HAP-1 (cell line): ENCODE results near the gene B9D2.
A peak's percentile ranks its signal among the peaks of the same experiment; 100 is the strongest.
"Not testable (repeated sequence)": the region's sequence is repeated elsewhere in the genome, so short reads cannot be mapped to it uniquely, and the experiment has no call there.

ENCODE experiments used
- DNase-seq, 2 experiments: peaks; one replicate each; pipeline ENCODE4 v3.0.0-alpha.2; 2016 to 2020; ENCODE audit warnings: low spot score in 2 of 2
- H3K27me3 ChIP-seq: fragments of 250-450 bp; sonication (Bioruptor Pico); 2 replicates; pipeline ENCODE4 v1.5.1; 2020; ENCODE audit warnings: low read depth, mild to moderate bottlenecking, moderate library complexity
- H3K36me3 ChIP-seq: fragments of 250-450 bp; sonication (Bioruptor Pico); replicated peaks from 2 replicates; pipeline ENCODE4 v1.5.1; 2020; ENCODE audit warnings: mild to moderate bottlenecking
- H3K4me1 ChIP-seq: fragments of 250-450 bp; sonication (Bioruptor Pico); 2 replicates; pipeline ENCODE4 v1.5.1; 2020; ENCODE audit warnings: mild to moderate bottlenecking
- H3K4me3 ChIP-seq: fragments of 250-450 bp; sonication (Bioruptor Pico); 2 replicates; pipeline ENCODE4 v1.5.1; 2020; ENCODE audit warnings: mild to moderate bottlenecking, moderate library complexity
- H3K9me3 ChIP-seq: fragments of 250-450 bp; sonication (Bioruptor Pico); 2 replicates; pipeline ENCODE4 v1.5.1; 2020; ENCODE audit warnings: mild to moderate bottlenecking, moderate library complexity
- in situ Hi-C: fragments of 300-500 bp; cut with MboI; formaldehyde crosslinking; loops from 3 replicates; pipeline ENCODE4 v1.14.3; 2020; ENCODE audit warnings: low sequenced_read_pairs, inconsistent platforms, mixed read lengths

Gene B9D2

DNA sequence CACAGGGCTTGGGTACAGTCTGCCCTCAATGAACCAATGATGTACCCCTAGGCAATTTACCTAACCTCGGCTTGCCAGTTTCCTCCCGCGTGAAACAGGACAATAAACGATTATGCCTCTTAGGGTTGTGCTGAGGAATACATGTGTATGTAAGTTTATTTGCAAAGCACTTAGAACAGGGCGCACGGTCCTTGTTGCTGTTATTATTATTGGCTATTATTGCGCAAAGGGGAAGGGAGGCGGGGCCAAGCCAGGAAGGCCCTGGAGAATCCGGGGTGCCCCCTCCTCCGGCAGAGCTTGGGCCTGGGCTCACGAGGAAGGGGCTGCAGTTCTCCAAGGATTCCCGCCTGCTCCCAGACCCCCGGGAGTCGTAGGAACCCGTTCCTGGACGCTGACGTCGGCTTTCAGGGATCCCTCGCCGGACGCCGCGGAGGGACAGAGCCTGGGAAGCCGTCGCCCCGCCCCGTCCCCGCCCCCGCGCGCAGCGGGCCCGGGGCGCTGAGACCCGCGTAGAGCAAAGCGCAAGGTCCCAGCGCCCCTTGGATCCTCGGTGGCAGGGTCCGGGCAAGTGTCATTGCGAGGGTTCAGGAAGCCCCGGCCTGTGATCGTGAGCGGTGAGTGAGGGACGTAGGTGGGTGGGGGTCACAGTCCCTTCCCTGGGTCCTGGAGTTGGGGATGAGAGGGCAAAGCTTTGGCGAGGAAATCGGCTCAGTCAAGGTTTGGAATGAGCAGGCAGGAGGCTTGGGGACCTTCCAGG, 12.5 kb upstream of the B9D2 start, which contains the start of gene TMEM91:
Gene TMEM91 (plus strand): TSS at position 293 of the 757 bp plus-strand sequence. CDS start 1,777 bp downstream, outside the sequence.
- no peaks in the 10 kb centered on the region for H3K4me1 ChIP-seq
- H3K36me3 ChIP-seq: no peaks in the 10 kb centered on the region
- no peaks in the 10 kb centered on the region for H3K9me3 ChIP-seq
- in situ Hi-C loops: no loop called here
- no peak for DNase-seq
- H3K4me3 ChIP-seq: no peak within 1 kb of the TSS
- no peaks in the 10 kb centered on the region for H3K27me3 ChIP-seq

DNA sequence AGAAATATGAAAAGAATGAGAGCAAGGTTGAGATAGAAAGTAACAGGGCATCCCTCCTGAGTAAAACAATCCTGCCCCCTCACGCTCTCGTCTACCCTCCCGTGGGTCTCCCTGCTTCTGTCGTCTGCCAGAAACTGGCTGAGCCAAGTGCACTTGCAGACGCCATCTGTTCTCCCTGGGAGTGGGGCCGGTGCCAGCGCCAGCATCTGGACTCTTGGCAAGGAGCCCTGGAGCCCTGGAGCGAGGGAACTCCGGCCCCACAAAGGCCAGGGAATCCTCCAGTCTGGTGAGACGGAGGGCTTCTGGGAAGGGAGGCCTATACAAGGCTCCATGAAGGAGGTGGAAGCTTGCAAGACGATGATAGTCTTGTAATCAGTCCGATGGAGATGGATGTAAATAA, 10.0 kb upstream of the B9D2 start:
- no peak for DNase-seq
- in situ Hi-C loops: no loop called here
- no peaks in the 10 kb centered on the region for H3K36me3 ChIP-seq
- no peaks in the 10 kb centered on the region for H3K27me3 ChIP-seq
- H3K4me3 ChIP-seq: no peak overlapping the region
- no peaks in the 10 kb centered on the region for H3K4me1 ChIP-seq
- no peaks in the 10 kb centered on the region for H3K9me3 ChIP-seq

DNA sequence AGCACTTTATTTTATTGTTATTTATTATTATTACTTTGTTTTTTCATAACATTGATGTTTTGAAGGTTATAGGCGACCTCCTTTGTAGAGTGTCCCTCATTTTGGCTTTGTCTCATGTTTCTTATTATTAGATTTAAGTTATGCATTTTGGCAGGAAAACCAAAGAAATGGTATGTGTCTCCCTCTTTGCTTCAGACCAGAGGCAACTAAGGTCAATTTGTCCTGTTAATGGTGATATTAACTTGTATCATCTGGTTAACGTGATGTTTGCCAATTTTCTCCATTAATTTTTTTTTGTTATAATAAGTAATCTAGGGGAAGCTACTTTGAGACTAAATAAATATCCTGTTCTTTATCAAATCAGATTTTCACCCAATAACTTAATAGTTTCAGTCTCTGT, 8.6 kb upstream of the B9D2 start:
- no peaks in the 10 kb centered on the region for H3K27me3 ChIP-seq
- in situ Hi-C loops: no loop called here

DNA sequence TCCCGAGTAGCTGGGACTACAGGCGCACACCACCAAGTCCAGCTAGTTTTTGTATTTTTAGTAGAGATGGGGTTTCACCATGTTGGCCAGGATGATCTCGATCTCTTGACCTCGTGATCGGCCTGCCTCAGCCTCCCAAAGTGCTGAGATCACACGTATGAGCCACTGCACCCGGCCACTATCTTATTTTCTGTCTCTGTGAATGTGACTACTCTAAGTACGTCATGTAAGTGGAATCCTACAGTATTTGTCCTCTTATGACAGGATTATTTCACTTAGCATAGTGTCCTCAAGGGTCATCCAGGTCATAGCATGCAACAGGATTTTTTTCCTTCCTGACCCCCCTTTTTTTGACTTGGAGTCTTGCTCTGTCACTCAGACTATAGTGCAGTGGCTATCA, 7.6 kb upstream of the B9D2 start:
- in situ Hi-C loops: no loop called here
- Histone ChIP-seq H3K9me3 (no peaks in the 10 kb centered on the region), H3K4me1 (no peaks in the 10 kb centered on the region), H3K36me3 (no peaks in the 10 kb centered on the region), H3K4me3 (no peak overlapping the region), H3K27me3 (no peaks in the 10 kb centered on the region)
- no peak for DNase-seq

More for the DNA sequence above, 8.6 kb upstream of the B9D2 start:
- Histone ChIP-seq H3K36me3 (no peaks in the 10 kb centered on the region), H3K4me3 (no peak overlapping the region), H3K9me3 (no peaks in the 10 kb centered on the region), H3K4me1 (no peaks in the 10 kb centered on the region)
- no peak for DNase-seq

DNA sequence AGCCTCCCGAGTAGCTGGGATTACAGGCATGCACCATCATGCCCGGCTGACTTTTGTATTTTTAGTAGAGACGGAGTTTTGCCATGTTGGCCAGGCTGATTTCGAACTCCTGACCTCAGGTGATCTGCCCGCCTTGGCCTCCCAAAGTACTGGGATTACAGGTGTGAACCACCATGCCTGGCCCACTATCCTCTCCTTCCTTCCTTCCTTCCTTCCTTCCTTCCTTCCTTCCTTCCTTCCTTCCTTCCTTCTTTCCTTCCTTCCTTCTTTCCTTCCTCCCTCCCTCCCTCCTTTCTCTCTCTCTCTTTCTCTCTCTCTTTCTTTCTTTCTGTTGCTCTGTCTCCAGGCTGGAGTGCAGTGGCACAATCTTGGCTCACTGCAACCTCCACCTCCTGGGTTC, 7.2 kb upstream of the B9D2 start:
- not testable (repeated sequence) for H3K4me1 ChIP-seq

DNA sequence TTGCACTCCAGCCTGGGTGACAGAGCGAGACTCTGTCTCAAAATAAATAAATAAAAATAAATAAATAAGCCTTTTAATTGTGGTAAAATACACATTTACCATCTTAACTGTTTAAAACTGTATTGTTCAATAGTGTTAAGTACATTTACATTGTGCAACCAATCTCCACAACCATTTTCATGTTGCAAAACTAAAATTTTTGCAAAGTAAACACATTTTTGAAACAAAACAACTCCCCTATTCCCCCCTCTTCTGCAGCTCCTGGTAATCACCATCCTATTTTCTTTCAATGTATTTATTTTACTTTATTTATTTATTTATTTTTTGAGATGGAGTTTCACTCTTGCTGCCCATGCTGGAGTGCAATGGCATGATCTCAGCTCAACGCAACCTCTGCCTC, 5.8 kb upstream of the B9D2 start:
- H3K27me3 ChIP-seq: no peaks in the 10 kb centered on the region
- in situ Hi-C loops: no loop called here
- H3K4me1 ChIP-seq: no peaks in the 10 kb centered on the region
- no peak for DNase-seq
- no peaks in the 10 kb centered on the region for H3K9me3 ChIP-seq
- no peak overlapping the region for H3K4me3 ChIP-seq
- H3K36me3 ChIP-seq: no peaks in the 10 kb centered on the region

More for the DNA sequence above, 7.2 kb upstream of the B9D2 start:
- in situ Hi-C loops, H3K27me3 ChIP-seq, H3K36me3 ChIP-seq, DNase-seq, H3K9me3 ChIP-seq, H3K4me3 ChIP-seq: not testable (repeated sequence)

DNA sequence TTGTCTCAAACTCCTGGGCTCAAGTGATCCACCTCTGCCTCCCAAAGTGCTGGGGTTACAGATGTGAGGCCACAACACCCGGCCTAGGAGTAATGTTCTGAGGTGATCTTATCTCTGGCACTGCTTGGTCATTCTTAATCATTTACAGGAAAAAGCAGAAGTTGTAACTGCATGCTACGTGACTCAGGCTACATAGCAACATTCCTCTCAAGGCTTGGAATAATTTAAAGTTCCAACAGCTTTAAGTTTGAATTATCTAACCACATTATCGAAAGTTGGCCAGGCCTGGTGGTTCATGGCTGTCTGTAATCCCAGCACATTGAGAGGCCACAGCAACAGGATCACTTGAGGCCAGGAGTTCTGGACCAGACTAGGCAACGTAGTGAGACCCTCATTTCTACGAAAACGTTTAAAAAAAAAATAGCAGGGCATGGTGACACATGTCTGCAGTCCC, 3.9 kb upstream of the B9D2 start:
- no peak overlapping the region for H3K4me3 ChIP-seq
- H3K27me3 ChIP-seq: no peaks in the 10 kb centered on the region
- no peaks in the 10 kb centered on the region for H3K36me3 ChIP-seq
- DNase-seq: no peak
- H3K9me3 ChIP-seq: no peaks in the 10 kb centered on the region
- in situ Hi-C loops: no loop called here
- H3K4me1 ChIP-seq: peaks cover 5% of the 10 kb centered on the region

DNA sequence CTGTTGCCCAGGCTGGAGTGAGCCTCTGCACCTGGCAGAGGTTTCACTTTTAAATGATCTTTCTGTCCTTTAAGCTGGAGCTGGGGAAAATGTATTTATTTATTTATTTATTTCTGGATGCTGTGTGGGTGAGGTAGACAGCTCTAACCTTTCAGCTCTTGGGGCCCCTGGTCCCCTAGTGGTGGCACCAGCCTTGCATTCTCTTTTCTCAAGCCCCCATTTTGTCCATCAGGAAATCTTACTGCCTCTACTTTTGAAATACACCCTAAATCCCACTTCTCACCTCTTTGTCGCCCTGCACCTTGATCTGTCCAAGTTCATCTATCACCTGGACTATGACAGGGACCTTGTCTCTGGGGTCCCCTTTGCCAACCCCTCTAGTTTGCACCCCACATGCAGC, 2.1 kb upstream of the B9D2 start:
- Histone ChIP-seq H3K4me3 (no peak overlapping the region), H3K9me3 (no peaks in the 10 kb centered on the region), H3K36me3 (no peaks in the 10 kb centered on the region), H3K27me3 (no peaks in the 10 kb centered on the region), H3K4me1 (peaks cover 5% of the 10 kb centered on the region)
- DNase-seq: no peak
- in situ Hi-C loops: no loop called here

DNA sequence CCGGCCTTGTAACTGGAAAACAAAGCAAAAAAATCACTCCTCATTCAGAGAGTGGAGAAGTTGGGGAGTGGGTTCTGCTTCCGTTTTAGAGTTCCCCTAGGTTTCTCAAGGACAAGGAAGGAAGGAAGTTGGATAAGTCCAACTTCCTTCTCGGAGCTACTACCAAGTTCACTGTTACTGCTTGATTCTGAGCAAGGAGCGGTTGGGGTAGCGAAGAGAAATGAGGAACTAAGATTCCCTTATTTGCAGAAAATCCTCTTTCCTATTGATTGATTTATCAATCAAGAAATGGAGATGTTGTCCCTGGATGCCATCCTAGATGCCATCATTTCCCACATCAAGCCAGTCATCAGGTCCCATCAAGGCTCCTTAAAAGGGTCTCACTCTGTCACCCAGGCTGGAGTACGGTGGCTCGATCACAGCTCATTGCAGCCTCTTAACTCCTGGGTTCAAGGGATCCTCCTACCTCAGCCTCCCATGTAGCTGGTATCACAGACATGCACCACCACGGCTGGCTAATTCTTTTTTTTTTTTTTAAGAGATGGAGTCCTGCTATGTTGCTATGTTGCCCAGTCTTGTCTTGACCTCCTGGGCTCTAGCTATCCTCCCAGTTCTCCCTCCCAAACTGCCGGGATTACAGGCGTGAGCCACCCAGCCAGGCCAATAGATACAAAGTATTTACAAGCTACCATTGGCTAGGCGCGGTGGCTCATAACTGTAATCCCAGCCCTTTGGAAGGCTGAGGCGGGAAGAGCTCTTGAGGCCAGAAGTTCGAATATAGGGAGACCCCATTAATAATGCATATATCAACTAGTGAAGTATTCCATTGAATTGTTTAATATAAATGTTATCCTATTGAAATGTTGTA, 809 bp upstream of the B9D2 start:
- peak overlapping the region; percentile 80 for H3K4me3 ChIP-seq
- no peaks in the 10 kb centered on the region for H3K27me3 ChIP-seq
- DNase-seq: no peak
- H3K4me1 ChIP-seq: peaks cover 5% of the 10 kb centered on the region
- in situ Hi-C loops: no loop called here
- H3K36me3 ChIP-seq: no peaks in the 10 kb centered on the region
- H3K9me3 ChIP-seq: no peaks in the 10 kb centered on the region

DNA sequence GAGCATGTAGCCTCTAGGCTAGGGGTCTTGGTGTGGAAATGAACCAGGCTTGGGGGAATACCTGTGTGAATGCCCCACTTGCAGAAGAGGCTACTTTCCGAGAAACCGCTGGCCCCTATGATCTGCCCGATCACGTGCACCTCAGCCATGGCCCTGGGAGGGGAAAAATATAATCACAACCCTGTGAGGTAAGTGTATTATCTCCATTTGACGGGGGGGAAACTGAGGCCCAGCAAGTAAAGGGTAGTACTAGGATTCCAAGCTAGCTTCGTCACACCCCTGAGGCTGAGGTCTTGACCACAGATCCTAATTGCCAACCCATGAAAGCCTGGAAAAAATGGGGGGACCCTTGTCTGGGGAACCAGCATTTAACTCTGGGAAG, 587 bp downstream of the B9D2 start:
- Histone ChIP-seq H3K4me1 (peaks cover 5% of the 10 kb centered on the region), H3K36me3 (no peaks in the 10 kb centered on the region), H3K27me3 (no peaks in the 10 kb centered on the region), H3K9me3 (no peaks in the 10 kb centered on the region), H3K4me3 (peak overlapping the region; percentile 80)
- in situ Hi-C loops: no loop called here
- no peak for DNase-seq

DNA sequence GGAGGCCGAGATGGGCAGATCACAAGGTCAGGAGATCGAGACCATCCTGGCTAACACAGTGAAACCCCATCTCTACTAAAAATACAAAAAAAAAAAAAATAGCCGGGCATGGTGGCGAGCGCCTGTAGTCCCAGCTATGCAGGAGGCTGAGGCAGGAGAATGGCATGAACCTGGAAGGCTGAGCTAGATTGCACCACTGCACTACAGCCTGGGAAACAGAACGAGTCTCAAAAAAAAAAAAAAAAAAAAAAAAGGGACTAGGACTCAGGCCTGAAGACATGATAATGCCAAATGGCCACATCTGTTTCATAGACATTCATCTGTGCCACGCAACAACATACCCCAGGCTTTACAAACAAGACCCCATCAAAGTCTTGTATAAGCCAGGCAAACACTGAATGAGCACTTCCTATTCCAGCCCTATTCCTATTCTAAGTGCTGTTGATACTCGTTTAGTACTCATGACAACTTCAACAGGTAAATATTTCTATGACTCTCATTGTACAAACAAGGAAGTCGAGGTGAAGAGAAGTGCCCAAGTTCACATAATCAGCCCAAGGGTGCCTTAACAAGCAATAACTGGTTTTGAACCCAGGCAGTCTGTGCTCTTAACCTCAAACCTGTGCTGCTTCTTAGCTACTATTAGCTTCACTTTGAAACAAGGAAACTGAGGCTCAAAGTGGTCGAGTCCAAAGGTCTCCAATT, 1.7 kb downstream of the B9D2 start:
- DNase-seq: no peak
- in situ Hi-C loops: no loop called here
- H3K27me3 ChIP-seq: no peaks in the 10 kb centered on the region
- no peaks in the 10 kb centered on the region for H3K9me3 ChIP-seq
- H3K4me1 ChIP-seq: peaks cover 5% of the 10 kb centered on the region
- H3K4me3 ChIP-seq: no peak overlapping the region
- H3K36me3 ChIP-seq: no peaks in the 10 kb centered on the region

DNA sequence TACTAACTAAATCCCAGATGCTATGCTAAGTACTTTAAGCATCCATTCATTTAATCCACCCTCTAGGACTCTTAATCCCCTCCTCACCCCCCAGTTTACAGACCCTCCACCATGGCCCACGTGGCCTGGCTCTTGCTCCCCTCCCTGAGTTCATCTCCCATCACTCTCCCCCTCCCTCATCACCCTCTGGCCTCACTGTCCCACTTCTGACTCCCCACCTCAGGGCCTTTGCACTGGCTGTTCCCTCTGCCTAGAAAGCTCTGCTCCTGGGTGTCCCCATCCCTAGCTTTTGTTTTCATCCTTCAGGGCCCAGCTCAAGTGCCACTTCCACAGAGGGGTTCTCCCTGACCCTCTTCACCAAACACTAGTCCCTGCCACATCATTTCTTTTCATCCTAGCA, 4.2 kb downstream of the B9D2 start:
- in situ Hi-C loops: no loop called here
- no peaks in the 10 kb centered on the region for H3K9me3 ChIP-seq
- no peaks in the 10 kb centered on the region for H3K36me3 ChIP-seq
- H3K27me3 ChIP-seq: no peaks in the 10 kb centered on the region
- H3K4me3 ChIP-seq: no peak overlapping the region
- H3K4me1 ChIP-seq: peaks cover 5% of the 10 kb centered on the region
- no peak for DNase-seq

DNA sequence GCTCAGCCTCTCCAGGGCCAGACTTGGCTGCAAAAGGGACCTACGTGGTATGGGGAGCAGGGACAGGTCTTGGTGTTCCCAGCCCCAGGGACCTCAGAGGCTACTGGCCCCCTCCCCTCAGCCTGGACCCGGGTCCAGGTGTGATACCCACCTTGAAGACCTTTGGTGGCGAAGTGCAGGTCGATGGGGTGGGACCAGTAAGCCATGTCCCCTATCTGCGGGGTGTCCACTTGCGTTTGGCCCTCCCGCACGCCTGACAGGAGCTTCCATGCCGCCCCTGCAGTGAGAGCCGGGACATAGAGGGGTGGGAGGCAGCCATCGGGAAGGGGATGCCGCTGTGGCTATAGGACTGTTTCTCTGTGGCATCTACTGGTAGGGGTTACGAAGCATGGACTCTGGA, 6.2 kb downstream of the B9D2 start:
- H3K4me3 ChIP-seq: no peak overlapping the region
- in situ Hi-C loops: no loop called here
- peaks cover 3% of the 10 kb centered on the region; the same call in 1 of the 2 replicates for H3K4me1 ChIP-seq
- no peaks in the 10 kb centered on the region for H3K36me3 ChIP-seq
- H3K9me3 ChIP-seq: no peaks in the 10 kb centered on the region
- no peak for DNase-seq
- H3K27me3 ChIP-seq: no peaks in the 10 kb centered on the region
